Measurements from ENCODE around the gene POLR1A. TPM values are rescaled to one million over a fixed set of nuclear protein-coding genes. Genes with fewer than 3 reads are reported as not detected.

The POLR1A gene
- total and polyA plus RNA-seq, 7 donors = 6.1 to 41.6 (median 27.0) TPM

- intact Hi-C loops (cut with DNase I) = no loop called here
- Histone ChIP-seq H3K36me3 (ENCODE audit: insufficient read depth in 1 of 2, low read depth in 1 of 2) (peaks cover 34 to 100% of the 10 kb centered on the region in 2 donors), H3K9me3 (no peaks in the 10 kb centered on the region), H3K27ac (no peak overlapping the region), H3K27me3 (ENCODE audit: insufficient read depth in 3 of 3, low read length in 2 of 3) (no peaks in the 10 kb centered on the region), H3K4me3 (no peak overlapping the region), H3K4me1 (no peaks in the 10 kb centered on the region)
- no peak for DNase-seq
- WGBS, 3 donors = 77 to 98% (median 89%) methylated on average over 6 of the region's 6 CpGs
- TF ChIP-seq CTCF (IDR thresholded peaks at IDR 0.05) = no peak
- no peak for ATAC-seq
Measured at GRCh38 chr2:86143307-86143706, 37.6 kb upstream of the POLR1A start.

- no peak for ATAC-seq
- Histone ChIP-seq H3K36me3 (ENCODE audit: insufficient read depth in 1 of 2, low read depth in 1 of 2) (peaks cover 36 to 100% of the 10 kb centered on the region in 2 donors), H3K9me3 (no peaks in the 10 kb centered on the region), H3K27ac (no peak overlapping the region), H3K4me3 (no peak overlapping the region), H3K27me3 (ENCODE audit: insufficient read depth in 3 of 3, low read length in 2 of 3) (no peaks in the 10 kb centered on the region), H3K4me1 (no peaks in the 10 kb centered on the region)
- intact Hi-C loops (cut with DNase I) = no loop called here
- 60 to 81% (median 81%) methylated on average over 3 of the region's 3 CpGs for WGBS, 3 donors
- no peak for DNase-seq
- TF ChIP-seq CTCF (IDR thresholded peaks at IDR 0.05) = no peak
Measured at GRCh38 chr2:86142436-86143257, 37.0 kb upstream of the POLR1A start.

- no peak for TF ChIP-seq CTCF (IDR thresholded peaks at IDR 0.05)
- ATAC-seq = peak; percentile 85 to 92 (median 91)
- Histone ChIP-seq H3K27ac (peak overlapping the region; percentile 59), H3K27me3 (ENCODE audit: insufficient read depth in 3 of 3, low read length in 2 of 3) (no peaks in the 10 kb centered on the region), H3K4me3 (no peak overlapping the region), H3K36me3 (ENCODE audit: insufficient read depth in 1 of 2, low read depth in 1 of 2) (peaks cover 43 to 100% of the 10 kb centered on the region in 2 donors), H3K9me3 (no peaks in the 10 kb centered on the region), H3K4me1 (no peaks in the 10 kb centered on the region)
- intact Hi-C loops (cut with DNase I) = no loop called here
- DNase-seq = peak; percentile 27 to 56
- WGBS, 3 donors = 41 to 70% (median 46%) methylated on average over 4 of the region's 4 CpGs
Measured at GRCh38 chr2:86140969-86141392, 35.3 kb upstream of the POLR1A start.

GRCh38 chr2:86139981-86140380, 34.3 kb upstream of the POLR1A start:
- no peak for ATAC-seq
- 89 to 96% (median 92%) methylated on average over 4 of the region's 4 CpGs for WGBS, 3 donors
- peak overlapping the region; percentile 2 for H3K27ac ChIP-seq
- intact Hi-C loops (cut with DNase I) = no loop called here
- H3K4me3 ChIP-seq = no peak overlapping the region
- H3K36me3 ChIP-seq (ENCODE audit: insufficient read depth in 1 of 2, low read depth in 1 of 2) = peaks cover 41 to 100% of the 10 kb centered on the region in 2 donors
- H3K27me3 ChIP-seq (ENCODE audit: insufficient read depth in 3 of 3, low read length in 2 of 3) = no peaks in the 10 kb centered on the region
- no peaks in the 10 kb centered on the region for H3K4me1 ChIP-seq
- no peak for TF ChIP-seq CTCF (IDR thresholded peaks at IDR 0.05)
- no peak for DNase-seq
- no peaks in the 10 kb centered on the region for H3K9me3 ChIP-seq

Data from psoas muscle (tissue), 8 donors.